Measurements from ENCODE around the gene RNF41. TPM values are rescaled to one million over a fixed set of nuclear protein-coding genes. Genes with fewer than 3 reads are reported as not detected.

Gene RNF41
- total RNA-seq, 1 donor from 2014 or later: 13.2 TPM

- ATAC-seq: no peak
- no peak for DNase-seq (ENCODE audit: low spot score)
Measured at GRCh38 chr12:56244494-56244893, 22.8 kb upstream of the RNF41 start.

DNA sequence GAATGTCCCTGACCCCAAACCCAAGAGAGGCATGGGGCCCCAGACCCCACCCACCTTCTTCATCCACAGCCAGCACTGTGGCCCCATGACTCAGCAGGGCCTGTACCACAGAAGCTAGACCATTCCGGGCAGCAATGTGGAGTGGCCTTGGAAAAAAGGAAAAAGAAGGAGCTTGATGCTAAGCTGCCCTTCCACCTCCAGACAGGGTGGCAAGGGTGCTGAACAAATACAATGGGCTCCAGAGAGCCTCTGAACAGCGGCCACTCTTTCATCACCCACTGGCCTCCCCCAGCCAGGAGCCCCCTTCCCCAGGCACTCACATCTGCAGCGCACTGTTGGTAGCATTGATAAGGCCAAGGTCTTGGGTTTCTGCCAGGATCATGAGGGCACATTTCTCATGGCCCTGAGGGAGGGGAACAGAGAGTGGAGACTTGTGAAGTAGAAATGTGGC is 22.0 kb upstream of the RNF41 start:
- ATAC-seq (peak; percentile 37), DNase-seq (ENCODE audit: low spot score) (no peak)

GRCh38 chr12:56242986-56243385 is 21.3 kb upstream of the RNF41 start:
- no peak for ATAC-seq
- no peak for DNase-seq (ENCODE audit: low spot score)

- ATAC-seq (no peak), DNase-seq (ENCODE audit: low spot score) (no peak)
Measured at GRCh38 chr12:56241424-56242303, 19.9 kb upstream of the RNF41 start.

- ATAC-seq: no peak
- no peak for DNase-seq (ENCODE audit: low spot score)
Measured at GRCh38 chr12:56237552-56237951, 15.8 kb upstream of the RNF41 start.

DNA sequence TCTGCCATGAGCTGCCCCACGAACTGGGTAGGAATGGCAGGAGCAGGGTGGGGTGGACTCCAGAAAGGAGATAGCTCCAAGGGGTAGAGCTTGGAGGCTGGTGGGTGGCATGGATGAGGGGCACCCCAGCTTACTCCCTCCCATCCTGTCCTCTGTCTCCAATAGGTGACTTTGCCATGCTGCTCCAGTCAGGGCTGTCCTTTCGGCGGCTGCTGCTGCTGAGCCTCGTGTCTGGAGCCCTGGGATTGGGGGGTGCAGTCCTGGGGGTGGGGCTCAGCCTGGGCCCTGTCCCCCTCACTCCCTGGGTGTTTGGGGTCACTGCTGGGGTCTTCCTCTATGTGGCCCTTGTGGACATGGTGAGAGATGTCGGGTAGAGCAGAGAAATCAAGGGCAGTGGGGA is 15.3 kb upstream of the RNF41 start:
- no peak for ATAC-seq
- no peak for DNase-seq (ENCODE audit: low spot score)

- DNase-seq (ENCODE audit: low spot score): no peak
- ATAC-seq: no peak
Measured at GRCh38 chr12:56236091-56236490, 14.4 kb upstream of the RNF41 start.

DNA sequence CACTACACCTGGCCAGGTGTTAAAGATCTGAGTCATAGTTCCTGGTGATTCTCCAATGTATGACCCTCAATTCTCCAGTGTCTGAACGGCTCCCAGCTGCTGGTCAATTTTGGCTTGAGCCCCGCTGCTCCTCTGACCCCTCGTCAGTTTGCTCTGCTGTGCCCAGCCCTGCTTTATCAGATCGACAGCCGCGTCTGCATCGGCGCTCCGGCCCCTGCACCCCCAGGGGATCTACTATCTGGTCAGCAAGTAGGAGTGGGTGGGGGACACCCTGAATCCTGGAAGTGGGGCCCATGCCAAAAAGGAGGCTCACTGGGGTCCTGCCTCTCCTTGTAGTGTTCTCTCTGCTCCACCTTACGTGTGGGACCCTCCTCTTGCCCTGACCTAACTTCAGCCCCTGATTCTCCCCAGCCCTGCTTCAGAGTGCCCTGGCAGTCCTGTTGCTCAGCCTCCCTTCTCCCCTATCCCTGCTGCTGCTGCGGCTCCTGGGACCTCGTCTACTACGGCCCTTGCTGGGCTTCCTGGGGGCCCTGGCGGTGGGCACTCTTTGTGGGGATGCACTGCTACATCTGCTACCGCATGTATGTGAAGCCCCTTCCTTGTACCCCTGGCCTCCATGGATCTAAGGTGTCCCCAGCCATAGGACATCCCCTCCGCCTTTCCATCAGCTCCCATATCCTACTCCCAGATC is 13.2 kb upstream of the RNF41 start:
- ATAC-seq: peak; percentile 3
- no peak for DNase-seq (ENCODE audit: low spot score)

- no peak for DNase-seq (ENCODE audit: low spot score)
- no peak for ATAC-seq
Measured at GRCh38 chr12:56231184-56231582, 9.5 kb upstream of the RNF41 start.

- DNase-seq (ENCODE audit: low spot score): peak; percentile 89
Measured at GRCh38 chr12:56230432-56231183, 8.9 kb upstream of the RNF41 start.

GRCh38 chr12:56229916-56230431 is 8.3 kb upstream of the RNF41 start, which contains the start of gene SLC39A5:
Gene SLC39A5 (plus strand): TSS chr12:56230051. CDS start chr12:56231275, 1,224 bp downstream.
- peak; percentile 68 for ATAC-seq
- DNase-seq (ENCODE audit: low spot score): no peak

More at GRCh38 chr12:56230432-56231183, 8.9 kb upstream of the RNF41 start:
- peak; percentile 95 for ATAC-seq

DNA sequence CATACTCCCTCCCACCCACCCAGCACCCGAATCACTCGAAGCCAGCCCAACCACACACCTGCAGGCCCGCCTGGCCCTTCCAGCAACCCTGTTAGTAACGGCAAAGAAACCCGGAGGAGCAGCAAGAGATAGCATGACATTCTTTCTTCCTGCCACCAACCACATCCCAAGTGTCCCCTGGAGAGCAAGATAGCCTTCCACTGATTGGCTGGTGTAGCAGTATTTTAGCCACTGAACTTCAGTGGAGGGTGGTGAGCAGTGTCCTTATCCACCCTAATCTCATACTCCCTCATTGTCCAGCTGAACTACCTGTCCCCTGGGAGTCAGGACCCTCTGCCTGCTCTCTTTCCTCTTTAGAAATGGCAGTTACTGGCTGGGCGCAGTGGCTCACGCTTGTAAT is 7.4 kb upstream of the RNF41 start:
- DNase-seq (ENCODE audit: low spot score) (no peak), ATAC-seq (no peak)

GRCh38 chr12:56224954-56225353 is 3.2 kb upstream of the RNF41 start:
- no peak for ATAC-seq
- DNase-seq (ENCODE audit: low spot score): no peak

GRCh38 chr12:56224102-56224701 is 2.5 kb upstream of the RNF41 start, which contains the start of gene NABP2:
Gene NABP2 (plus strand): TSS chr12:56224342. CDS start chr12:56224857, 515 bp downstream.
- ATAC-seq (peak; percentile 83), DNase-seq (ENCODE audit: low spot score) (peak; percentile 98)

DNA sequence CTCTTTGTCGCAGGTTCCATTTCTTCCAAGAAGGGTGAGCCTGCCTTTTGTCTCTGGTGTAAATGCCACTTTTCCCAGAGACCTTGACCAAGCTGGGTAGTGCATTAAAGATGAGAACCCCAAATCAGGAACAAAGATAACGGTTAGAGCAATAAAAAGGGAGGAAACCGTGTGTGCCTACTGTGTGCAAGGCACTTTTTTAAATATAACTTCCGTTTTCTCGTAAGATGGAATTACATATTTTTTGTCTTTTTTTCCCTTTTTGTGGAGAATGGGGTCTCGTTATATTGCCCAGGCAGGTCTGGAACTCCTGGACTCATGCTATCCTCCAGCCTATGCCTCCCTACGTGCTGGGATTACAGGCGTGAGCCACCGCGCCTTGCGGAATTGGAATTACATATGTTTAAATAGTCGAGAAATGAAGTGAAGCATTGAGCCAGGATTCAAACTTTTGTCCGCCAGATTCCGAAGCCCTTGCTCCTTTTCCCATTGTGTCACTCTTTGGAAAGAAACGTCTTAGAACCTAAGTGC is 1.9 kb upstream of the RNF41 start:
- DNase-seq (ENCODE audit: low spot score) (no peak), ATAC-seq (no peak)

DNA sequence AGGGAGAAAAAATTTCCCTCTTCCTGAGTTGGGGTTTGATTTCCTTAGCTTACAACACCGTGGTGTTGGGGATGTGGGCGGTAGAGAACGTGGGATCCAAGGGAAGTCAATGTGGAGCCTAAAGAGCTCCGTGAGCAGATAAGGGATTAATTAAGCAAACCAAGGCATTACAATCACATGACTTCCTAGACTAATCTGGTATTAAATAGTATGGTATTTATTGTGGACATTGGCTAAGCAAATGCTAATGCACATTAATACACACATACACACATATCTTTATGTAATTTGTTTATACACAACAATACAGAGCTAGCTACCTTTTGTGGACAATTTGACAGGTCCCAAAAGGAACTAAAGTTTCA is 791 bp upstream of the RNF41 start:
- DNase-seq (ENCODE audit: low spot score): no peak
- ATAC-seq: no peak

GRCh38 chr12:56221232-56221756 is 428 bp downstream of the RNF41 start:
- ATAC-seq (no peak), DNase-seq (ENCODE audit: low spot score) (no peak)

- DNase-seq (ENCODE audit: low spot score): no peak
- ATAC-seq: no peak
Measured at GRCh38 chr12:56220611-56221231, 1.0 kb downstream of the RNF41 start.

- no peak for DNase-seq (ENCODE audit: low spot score)
- no peak for ATAC-seq
Measured at GRCh38 chr12:56219840-56220239, 1.9 kb downstream of the RNF41 start.

GRCh38 chr12:56216461-56216860 is 5.3 kb downstream of the RNF41 start:
- ATAC-seq (no peak), DNase-seq (ENCODE audit: low spot score) (no peak)
